GM12878 (cell line): Measurements from ENCODE around the gene RBMS3.

ENCODE experiments used
- BCL11A ChIP-seq: IDR thresholded peaks from 2 replicates; pipeline ENCODE4 v1.6.1; 2011; ENCODE audit warnings: low read depth, low read length
- CHD2 ChIP-seq: IDR thresholded peaks from 2 replicates; pipeline ENCODE4 v1.6.1; 2011; ENCODE audit warnings: low read depth, low read length, improper control_type of control experiment, borderline replicate concordance
- EP300 ChIP-seq, 2 experiments: fragments of 150-350 bp in 1 of 2; IDR thresholded peaks; 2 replicates each; pipeline ENCODE4 v1.6.1; 2011 to 2012; ENCODE audit warnings: low read depth in 2 of 2, low read length in 2 of 2, borderline replicate concordance in 1 of 2, improper control_type of control experiment in 1 of 2, inconsistent platforms in 1 of 2; ENCODE audit not compliant: control insufficient read depth in 1 of 2
- GABPA ChIP-seq: IDR thresholded peaks from 2 replicates; pipeline ENCODE4 v1.6.1; 2014; ENCODE audit warnings: antibody characterized with exemption, low read depth, mild to moderate bottlenecking, inconsistent platforms
- JUND ChIP-seq: IDR thresholded peaks from 2 replicates; pipeline ENCODE4 v1.6.1; 2012; ENCODE audit warnings: low read depth, mild to moderate bottlenecking, low read length, improper control_type of control experiment, moderate library complexity
- MYC ChIP-seq: IDR thresholded peaks from 2 replicates; pipeline ENCODE4 v1.6.1; 2011; ENCODE audit warnings: mild to moderate bottlenecking, low read length, moderate library complexity, inconsistent platforms; ENCODE audit not compliant: insufficient read depth, insufficient replicate concordance, insufficient read length, severe bottlenecking
- NFYB ChIP-seq: IDR thresholded peaks from 2 replicates; pipeline ENCODE4 v1.6.1; 2011; ENCODE audit warnings: low read depth, mild to moderate bottlenecking, low read length, improper control_type of control experiment, moderate library complexity; ENCODE audit not compliant: insufficient read depth
- NR2C1 ChIP-seq: fragments of 450-650 bp; IDR thresholded peaks from 2 replicates; pipeline ENCODE4 v1.6.1; 2017; ENCODE audit warnings: antibody characterized with exemption, mild to moderate bottlenecking, moderate library complexity
- RFX5 ChIP-seq: IDR thresholded peaks from 2 replicates; pipeline ENCODE4 v1.6.1; 2011; ENCODE audit warnings: low read depth, low read length, improper control_type of control experiment
- TF ChIP-seq, protein P1 (sequence below): IDR thresholded peaks from 2 replicates; pipeline ENCODE4 v1.6.1; 2012; ENCODE audit warnings: low read depth, low read length, improper control_type of control experiment
- TF ChIP-seq, protein P2 (sequence below), 3 experiments: IDR thresholded peaks in 2 of 3; conservative IDR thresholded peaks in 1 of 3; 2 replicates each; pipeline ENCODE4 v1.5.1; 2011; ENCODE audit warnings: low read depth in 3 of 3, low read length in 3 of 3, mild to moderate bottlenecking in 3 of 3, control low read depth in 2 of 3, moderate library complexity in 2 of 3, inconsistent platforms in 1 of 3, mixed read lengths in 1 of 3; ENCODE audit not compliant: control insufficient read depth in 2 of 3, insufficient read depth in 1 of 3; ENCODE audit errors: extremely low read depth in 1 of 3
- TF ChIP-seq, protein P3 (sequence below): IDR thresholded peaks from 2 replicates; pipeline ENCODE4 v1.6.1; 2012; ENCODE audit warnings: mild to moderate bottlenecking, low read depth, low read length
- TF ChIP-seq, protein P4 (sequence below): IDR thresholded peaks from 2 replicates; pipeline ENCODE4 v1.6.1; 2012; ENCODE audit warnings: low read depth, low read length, improper control_type of control experiment

DNA sequence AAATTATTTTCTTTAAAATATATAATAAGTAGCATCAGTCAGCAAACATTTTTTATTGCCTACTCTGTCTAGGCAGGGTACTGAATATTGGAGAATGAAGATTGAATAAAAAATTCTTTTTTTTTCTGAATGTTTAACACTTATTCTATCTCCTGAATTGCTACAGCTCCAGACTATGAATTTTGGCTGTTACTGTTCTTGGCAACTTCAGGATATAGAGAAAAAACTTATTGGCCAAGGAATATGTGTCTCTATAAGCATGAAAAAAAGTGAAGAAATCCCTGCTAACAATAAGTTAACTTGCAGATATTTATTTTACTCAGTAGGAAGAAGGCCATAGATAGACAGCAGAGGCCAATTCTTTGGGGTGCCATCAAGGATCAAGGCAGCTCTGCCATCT, 309.6 kb downstream of the RBMS3 start:
- TF ChIP-seq, protein P1, sequence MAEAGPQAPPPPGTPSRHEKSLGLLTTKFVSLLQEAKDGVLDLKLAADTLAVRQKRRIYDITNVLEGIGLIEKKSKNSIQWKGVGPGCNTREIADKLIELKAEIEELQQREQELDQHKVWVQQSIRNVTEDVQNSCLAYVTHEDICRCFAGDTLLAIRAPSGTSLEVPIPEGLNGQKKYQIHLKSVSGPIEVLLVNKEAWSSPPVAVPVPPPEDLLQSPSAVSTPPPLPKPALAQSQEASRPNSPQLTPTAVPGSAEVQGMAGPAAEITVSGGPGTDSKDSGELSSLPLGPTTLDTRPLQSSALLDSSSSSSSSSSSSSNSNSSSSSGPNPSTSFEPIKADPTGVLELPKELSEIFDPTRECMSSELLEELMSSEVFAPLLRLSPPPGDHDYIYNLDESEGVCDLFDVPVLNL: no peak
- no peak for TF ChIP-seq NFYB
- no peak for TF ChIP-seq JUND
- TF ChIP-seq EP300 (IDR thresholded peaks at IDR 0.05; ENCODE audit: borderline replicate concordance in 1 of 2, control insufficient read depth in 1 of 2, low read depth in 2 of 2, low read length in 2 of 2): no peak
- no peak for TF ChIP-seq GABPA
- TF ChIP-seq MYC: no peak
- TF ChIP-seq, protein P2, sequence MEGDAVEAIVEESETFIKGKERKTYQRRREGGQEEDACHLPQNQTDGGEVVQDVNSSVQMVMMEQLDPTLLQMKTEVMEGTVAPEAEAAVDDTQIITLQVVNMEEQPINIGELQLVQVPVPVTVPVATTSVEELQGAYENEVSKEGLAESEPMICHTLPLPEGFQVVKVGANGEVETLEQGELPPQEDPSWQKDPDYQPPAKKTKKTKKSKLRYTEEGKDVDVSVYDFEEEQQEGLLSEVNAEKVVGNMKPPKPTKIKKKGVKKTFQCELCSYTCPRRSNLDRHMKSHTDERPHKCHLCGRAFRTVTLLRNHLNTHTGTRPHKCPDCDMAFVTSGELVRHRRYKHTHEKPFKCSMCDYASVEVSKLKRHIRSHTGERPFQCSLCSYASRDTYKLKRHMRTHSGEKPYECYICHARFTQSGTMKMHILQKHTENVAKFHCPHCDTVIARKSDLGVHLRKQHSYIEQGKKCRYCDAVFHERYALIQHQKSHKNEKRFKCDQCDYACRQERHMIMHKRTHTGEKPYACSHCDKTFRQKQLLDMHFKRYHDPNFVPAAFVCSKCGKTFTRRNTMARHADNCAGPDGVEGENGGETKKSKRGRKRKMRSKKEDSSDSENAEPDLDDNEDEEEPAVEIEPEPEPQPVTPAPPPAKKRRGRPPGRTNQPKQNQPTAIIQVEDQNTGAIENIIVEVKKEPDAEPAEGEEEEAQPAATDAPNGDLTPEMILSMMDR (IDR thresholded peaks at IDR 0.05 in 2 of 3, conservative IDR thresholded peaks at IDR 0.05 in 1 of 3; ENCODE audit: control insufficient read depth in 2 of 3, extremely low read depth in 1 of 3, insufficient read depth in 1 of 3, low read depth in 3 of 3, low read length in 3 of 3): no peak
- no peak for TF ChIP-seq CHD2
- TF ChIP-seq NR2C1: no peak
- TF ChIP-seq, protein P3, sequence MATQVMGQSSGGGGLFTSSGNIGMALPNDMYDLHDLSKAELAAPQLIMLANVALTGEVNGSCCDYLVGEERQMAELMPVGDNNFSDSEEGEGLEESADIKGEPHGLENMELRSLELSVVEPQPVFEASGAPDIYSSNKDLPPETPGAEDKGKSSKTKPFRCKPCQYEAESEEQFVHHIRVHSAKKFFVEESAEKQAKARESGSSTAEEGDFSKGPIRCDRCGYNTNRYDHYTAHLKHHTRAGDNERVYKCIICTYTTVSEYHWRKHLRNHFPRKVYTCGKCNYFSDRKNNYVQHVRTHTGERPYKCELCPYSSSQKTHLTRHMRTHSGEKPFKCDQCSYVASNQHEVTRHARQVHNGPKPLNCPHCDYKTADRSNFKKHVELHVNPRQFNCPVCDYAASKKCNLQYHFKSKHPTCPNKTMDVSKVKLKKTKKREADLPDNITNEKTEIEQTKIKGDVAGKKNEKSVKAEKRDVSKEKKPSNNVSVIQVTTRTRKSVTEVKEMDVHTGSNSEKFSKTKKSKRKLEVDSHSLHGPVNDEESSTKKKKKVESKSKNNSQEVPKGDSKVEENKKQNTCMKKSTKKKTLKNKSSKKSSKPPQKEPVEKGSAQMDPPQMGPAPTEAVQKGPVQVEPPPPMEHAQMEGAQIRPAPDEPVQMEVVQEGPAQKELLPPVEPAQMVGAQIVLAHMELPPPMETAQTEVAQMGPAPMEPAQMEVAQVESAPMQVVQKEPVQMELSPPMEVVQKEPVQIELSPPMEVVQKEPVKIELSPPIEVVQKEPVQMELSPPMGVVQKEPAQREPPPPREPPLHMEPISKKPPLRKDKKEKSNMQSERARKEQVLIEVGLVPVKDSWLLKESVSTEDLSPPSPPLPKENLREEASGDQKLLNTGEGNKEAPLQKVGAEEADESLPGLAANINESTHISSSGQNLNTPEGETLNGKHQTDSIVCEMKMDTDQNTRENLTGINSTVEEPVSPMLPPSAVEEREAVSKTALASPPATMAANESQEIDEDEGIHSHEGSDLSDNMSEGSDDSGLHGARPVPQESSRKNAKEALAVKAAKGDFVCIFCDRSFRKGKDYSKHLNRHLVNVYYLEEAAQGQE: no peak
- no peak for TF ChIP-seq BCL11A
- TF ChIP-seq, protein P4, sequence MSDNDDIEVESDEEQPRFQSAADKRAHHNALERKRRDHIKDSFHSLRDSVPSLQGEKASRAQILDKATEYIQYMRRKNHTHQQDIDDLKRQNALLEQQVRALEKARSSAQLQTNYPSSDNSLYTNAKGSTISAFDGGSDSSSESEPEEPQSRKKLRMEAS: no peak
- TF ChIP-seq RFX5: no peak
